Right hindlimb (tissue), 1 donor: Measurements from ENCODE around the gene TNRC18.
"Not testable (repeated sequence)": the region's sequence is repeated elsewhere in the genome, so short reads cannot be mapped to it uniquely, and the experiment has no call there.

Experiments
- DNase-seq: peaks from one replicate; pipeline ENCODE4 v3.0.0-alpha.2; 2018

TNRC18 gene

GRCh38 chr7:5263066-5263465, 160.6 kb downstream of the TNRC18 start:
- DNase-seq: not testable (repeated sequence)

- DNase-seq: not testable (repeated sequence)
Observed at GRCh38 chr7:5260530-5261068, 163.0 kb downstream of the TNRC18 start.
